SK-N-SH (cell line): Measurements from ENCODE around the gene KRT27. TPM values are rescaled to one million over a fixed set of nuclear protein-coding genes. Genes with fewer than 3 reads are reported as not detected.

ENCODE experiments used
- CTCF ChIA-PET: fragments of 300-600, 350-600 bp; formaldehyde crosslinking; extraction: SDS; loops from one replicate; lab custom pipeline; 2021; lab: Yijun Ruan, JAX
- POLR2A ChIA-PET: fragments of 350-600 bp; sonication (Branson Sonifier 250); formaldehyde crosslinking; extraction: SDS; loops from one replicate; lab custom pipeline; 2020; ENCODE audit warnings: antibody characterized with exemption, inconsistent platforms; lab: Yijun Ruan, JAX
- DNase-seq: peaks from one replicate; pipeline ENCODE4 v3.0.0; 2012
- H2AFZ ChIP-seq: fragments of 200-600 bp; sonication (generic); 2 replicates; pipeline ENCODE4 v1.8.1; 2016; ENCODE audit warnings: antibody characterized with exemption, mild to moderate bottlenecking, low read depth
- H3F3A ChIP-seq: fragments of 200-600 bp; sonication (generic); replicated peaks from 2 replicates; pipeline ENCODE3; 2016; ENCODE audit warnings: antibody characterized with exemption, mild to moderate bottlenecking; ENCODE audit not compliant: insufficient read depth
- H3K27ac ChIP-seq, 2 experiments: fragments of 200-500 bp in 1 of 2; fragments of 200-600 bp in 1 of 2; sonication (Bioruptor generic) in 1 of 2; sonication (generic), shearing (Covaris generic) in 1 of 2; 2 replicates each; pipeline versions ENCODE4 v1.5.1 to v1.6.1; 2014 to 2016; ENCODE audit warnings: low read depth in 2 of 2, inconsistent platforms in 1 of 2, low read length in 1 of 2, mild to moderate bottlenecking in 1 of 2, mixed read lengths in 1 of 2
- H3K27me3 ChIP-seq: fragments of 200-600 bp; sonication (generic), shearing (Covaris generic); 2 replicates; pipeline ENCODE4 v1.6.1; 2016; ENCODE audit warnings: mixed run types; ENCODE audit not compliant: insufficient read depth
- H3K36me3 ChIP-seq, 2 experiments: fragments of 200-500 bp in 1 of 2; fragments of 200-600 bp in 1 of 2; sonication (Bioruptor generic) in 1 of 2; sonication (generic) in 1 of 2; replicated peaks in 1 of 2; 2 replicates each; pipeline versions ENCODE3 to v1.5.1; 2014 to 2016; ENCODE audit warnings: low read length in 1 of 2, mild to moderate bottlenecking in 1 of 2; ENCODE audit not compliant: insufficient read depth in 2 of 2, control insufficient read depth in 1 of 2
- H3K4me1 ChIP-seq, 2 experiments: fragments of 200-500 bp in 1 of 2; fragments of 200-600 bp in 1 of 2; sonication (Bioruptor generic) in 1 of 2; sonication (generic), shearing (Covaris generic) in 1 of 2; 2 replicates each; pipeline versions ENCODE4 v1.5.1 to v1.6.1; 2014 to 2016; ENCODE audit warnings: low read depth in 1 of 2, low read length in 1 of 2, mixed run types in 1 of 2; ENCODE audit not compliant: insufficient read depth in 2 of 2, control insufficient read depth in 1 of 2
- H3K4me2 ChIP-seq: fragments of 200-600 bp; sonication (generic), shearing (Covaris generic); 2 replicates; pipeline ENCODE4 v1.6.1; 2017; ENCODE audit warnings: mixed run types
- H3K4me3 ChIP-seq, 2 experiments: fragments of 200-500 bp in 1 of 2; fragments of 200-600 bp in 1 of 2; sonication (Bioruptor generic) in 1 of 2; sonication (generic), shearing (Covaris generic) in 1 of 2; 2 replicates each; pipeline versions ENCODE4 v1.5.1 to v1.8.1; 2014 to 2016; ENCODE audit warnings: low read depth in 2 of 2, inconsistent platforms in 1 of 2, low read length in 1 of 2, mild to moderate bottlenecking in 1 of 2, mixed read lengths in 1 of 2, moderate library complexity in 1 of 2
- H3K79me2 ChIP-seq: fragments of 200-600 bp; sonication (generic); 2 replicates; pipeline ENCODE4 v1.8.1; 2017; ENCODE audit warnings: mild to moderate bottlenecking; ENCODE audit not compliant: insufficient read depth
- H3K9ac ChIP-seq: fragments of 200-600 bp; sonication (generic); 2 replicates; pipeline ENCODE4 v1.6.1; 2017; ENCODE audit warnings: mixed run types
- H3K9me2 ChIP-seq: fragments of 200-600 bp; sonication (generic); 2 replicates; pipeline ENCODE4 v1.6.1; 2017; ENCODE audit warnings: mixed run types
- H3K9me3 ChIP-seq: fragments of 200-600 bp; sonication (generic); 2 replicates; pipeline ENCODE4 v1.6.1; 2017; ENCODE audit warnings: mixed run types, mild to moderate bottlenecking, moderate library complexity
- H4K20me1 ChIP-seq: fragments of 200-600 bp; sonication (generic); 2 replicates; pipeline ENCODE4 v1.6.1; 2017; ENCODE audit warnings: mild to moderate bottlenecking, mixed run types; ENCODE audit not compliant: insufficient read depth
- EP300 ChIP-seq, 2 experiments: IDR thresholded peaks; 2 replicates each; pipeline versions ENCODE4 v1.4.0 to v1.6.1; 2012; ENCODE audit warnings: borderline replicate concordance in 1 of 2, low read depth in 1 of 2, low read length in 1 of 2
- FOSL2 ChIP-seq: IDR thresholded peaks from 2 replicates; pipeline ENCODE4 v1.4.0; 2012; ENCODE audit warnings: low read depth, mild to moderate bottlenecking, moderate library complexity, borderline replicate concordance
- FOXJ3 ChIP-seq: sonication (generic); formaldehyde crosslinking; IDR thresholded peaks from 2 replicates; pipeline ENCODE4 v1.5.1; 2020; ENCODE audit warnings: mild to moderate bottlenecking, missing genetic modification reagents
- FOXM1 ChIP-seq: IDR thresholded peaks from 2 replicates; pipeline ENCODE4 v1.4.0; 2012; ENCODE audit warnings: low read depth, mild to moderate bottlenecking
- GATA2 ChIP-seq: sonication (generic); formaldehyde crosslinking; IDR thresholded peaks from 2 replicates; pipeline ENCODE4 v1.5.0; 2020; ENCODE audit warnings: mild to moderate bottlenecking, missing genetic modification reagents
- JUND ChIP-seq: IDR thresholded peaks from 2 replicates; pipeline ENCODE4 v1.4.0; 2012
- MEF2A ChIP-seq: IDR thresholded peaks from 2 replicates; pipeline ENCODE4 v1.4.0; 2012; ENCODE audit warnings: low read depth, borderline replicate concordance
- NRF1 ChIP-seq: IDR thresholded peaks from 2 replicates; pipeline ENCODE4 v1.6.1; 2012; ENCODE audit warnings: low read depth, mild to moderate bottlenecking, low read length
- RAD21 ChIP-seq: IDR thresholded peaks from 2 replicates; pipeline ENCODE4 v1.6.1; 2012; ENCODE audit warnings: mild to moderate bottlenecking, low read length
- REST ChIP-seq: IDR thresholded peaks from 2 replicates; pipeline ENCODE4 v1.6.1; 2012; ENCODE audit warnings: mild to moderate bottlenecking, low read depth, low read length, moderate library complexity
- RFX5 ChIP-seq: IDR thresholded peaks from 2 replicates; pipeline ENCODE4 v1.6.1; 2012; ENCODE audit warnings: mild to moderate bottlenecking, improper control_type of control experiment, low read length
- SIN3A ChIP-seq: IDR thresholded peaks from 2 replicates; pipeline ENCODE4 v1.6.1; 2012; ENCODE audit warnings: low read depth, mild to moderate bottlenecking, low read length, moderate library complexity, borderline replicate concordance
- SMC3 ChIP-seq: IDR thresholded peaks from 2 replicates; pipeline ENCODE4 v1.6.1; 2012; ENCODE audit warnings: low read depth, low read length, improper control_type of control experiment
- TAF1 ChIP-seq: IDR thresholded peaks from 2 replicates; pipeline ENCODE4 v1.6.1; 2012; ENCODE audit warnings: low read depth, mild to moderate bottlenecking, low read length, moderate library complexity, borderline replicate concordance
- TCF12 ChIP-seq: IDR thresholded peaks from 2 replicates; pipeline ENCODE4 v1.4.0; 2012
- TEAD4 ChIP-seq: IDR thresholded peaks from 2 replicates; pipeline ENCODE4 v1.4.0; 2012; ENCODE audit warnings: mild to moderate bottlenecking, borderline replicate concordance; ENCODE audit not compliant: insufficient read depth
- WGBS: methylation state at CpG from one replicate; pipeline ENCODE4 v1.1.6; 2017; ENCODE audit warnings: low lambda C conversion rate; 5-methylcytosine and 5-hydroxymethylcytosine counted together
- polyA plus RNA-seq, 3 experiments: library from polyadenylated mRNA; depleted of rRNA; stranded (reverse); fragments of >200 nt; gene quantifications; 2 replicates each; pipeline ENCODE4 v1.2.3, GENCODE V29; 2012

The KRT27 gene
- polyA plus RNA-seq, 1 of the 3 experiments (the other 2 are of a cell fraction), result not detected

GRCh38 chr17:40763752-40764151 lies 18.6 kb downstream of the KRT27 start:
- H3K27ac ChIP-seq, result no peak overlapping the region
- ChIA-PET POLR2A (no interaction called here), CTCF (no interaction called here)
- H3K4me3 ChIP-seq, result no peak overlapping the region
- no peak overlapping the region for H3K9ac ChIP-seq
- H2AFZ ChIP-seq, result no peak overlapping the region
- H3K27me3 ChIP-seq, result no peaks in the 10 kb centered on the region
- TF ChIP-seq GATA2 (CRISPR knock-in tag) (no peak), TEAD4 (no peak), NRF1 (no peak), FOXM1 (no peak), JUND (no peak), TCF12 (no peak), FOSL2 (no peak), SMC3 (no peak), EP300 (IDR thresholded peaks at IDR 0.05; ENCODE audit: borderline replicate concordance in 1 of 2, low read depth in 1 of 2, low read length in 1 of 2) (no peak), RAD21 (no peak), REST (no peak), FOXJ3 (CRISPR knock-in tag) (no peak)
- no peak overlapping the region for H3K4me2 ChIP-seq
- H3K79me2 ChIP-seq, result no peaks in the 10 kb centered on the region
- H3K9me3 ChIP-seq, result peaks cover 19% of the 10 kb centered on the region
- H3K9me2 ChIP-seq, result no peaks in the 10 kb centered on the region
- no peaks in the 10 kb centered on the region for H3K4me1 ChIP-seq
- DNase-seq, result no peak
- no peaks in the 10 kb centered on the region for H3K36me3 ChIP-seq
- no peaks in the 10 kb centered on the region for H3F3A ChIP-seq
- H4K20me1 ChIP-seq, result no peaks in the 10 kb centered on the region
- WGBS, result 9% methylated on average over 1 of the region's 1 CpG

- ChIA-PET POLR2A (no interaction called here), CTCF (no interaction called here)
- no peak for TF ChIP-seq MEF2A
- no peak for TF ChIP-seq TEAD4
- no peak for TF ChIP-seq SIN3A
- TF ChIP-seq TAF1, result no peak
- TF ChIP-seq RFX5, result no peak
- no peak for TF ChIP-seq GATA2 (CRISPR knock-in tag)
- no peak for TF ChIP-seq JUND
- Histone ChIP-seq H3K9me2 (no peaks in the 10 kb centered on the region), H3K4me2 (no peak overlapping the region), H3K36me3 (no peaks in the 10 kb centered on the region), H3K4me1 (no peaks in the 10 kb centered on the region), H3F3A (no peaks in the 10 kb centered on the region), H2AFZ (no peak overlapping the region), H3K27me3 (no peaks in the 10 kb centered on the region), H3K27ac (no peak overlapping the region), H3K9ac (no peak overlapping the region), H3K4me3 (no peak overlapping the region), H3K9me3 (peaks cover 19% of the 10 kb centered on the region), H4K20me1 (no peaks in the 10 kb centered on the region), H3K79me2 (no peaks in the 10 kb centered on the region)
- 3% methylated on average over 1 of the region's 1 CpG for WGBS
- DNase-seq, result no peak
Observed at GRCh38 chr17:40760105-40761016, 22.0 kb downstream of the KRT27 start.
